ENCODE data around the gene APOD. TPM values are rescaled to one million over a fixed set of nuclear protein-coding genes. Genes with fewer than 3 reads are reported as not detected.

APOD gene
- total and polyA plus RNA-seq, 10 of the 15 experiments (the other 5 are each of a cell fraction or from before 2014, with no cell fraction given) = 0.06 to 0.77 (median 0.47) TPM; not detected in 3

GRCh38 chr3:195612075-195612800, 28.5 kb upstream of the APOD start:
- Histone ChIP-seq H3K79me2 (ENCODE audit: control insufficient read depth, insufficient read depth, low read length) (no peaks in the 10 kb centered on the region), H3K27ac (ENCODE audit: control insufficient read depth, insufficient read depth) (no peak overlapping the region), H3K4me3 (no peak overlapping the region), H3K9ac (ENCODE audit: control insufficient read depth, insufficient read depth, low read length) (no peak overlapping the region), H3K4me1 (ENCODE audit: control insufficient read depth, insufficient read depth, low read length) (no peaks in the 10 kb centered on the region), H4K20me1 (ENCODE audit: control insufficient read depth, insufficient read depth) (no peaks in the 10 kb centered on the region), H3K27me3 (replicated peaks in 1 of 2; ENCODE audit: control insufficient read depth in 2 of 2, insufficient read depth in 2 of 2, low read length in 1 of 2) (no peaks in the 10 kb centered on the region; a peak in 3 of 4 replicates), H3K36me3 (ENCODE audit: control insufficient read depth in 2 of 2, insufficient read depth in 2 of 2, low read length in 1 of 2) (no peaks in the 10 kb centered on the region), H3K9me3 (replicated peaks; ENCODE audit: control insufficient read depth, insufficient read depth, low read length) (no peaks in the 10 kb centered on the region), H2AFZ (ENCODE audit: control insufficient read depth, low read depth, low read length) (no peak overlapping the region), H3K4me2 (ENCODE audit: control insufficient read depth, insufficient read depth) (no peak overlapping the region)
- POLR2A ChIA-PET = no interaction called here
- DNase-seq (ENCODE audit: low read depth, low spot score) (no peak), FAIRE-seq (no peak), ATAC-seq (no peak)
- no TSS peak for BruUV-seq (replicated peaks)
- intact Hi-C loops (cut with micrococcal nuclease; ENCODE audit: unreplicated experiment) = no loop called here
- CTCF ChIA-PET = interaction anchor here (2.0 kb wide), 1 partner anchor 341 kb away, joined by 5 read pairs; the partner anchor contains the start of gene XXYLT1
- in situ Hi-C loops (cut with MboI) = no loop called here
- SMC1A ChIA-PET (ENCODE audit: uncharacterized antibody, unreplicated experiment) = no interaction called here
- WGBS (ENCODE audit: insufficient coverage, insufficient replicate concordance, low lambda C conversion rate, missing lambda C conversion rate) = 44% methylated on average over 8 of the region's 8 CpGs
- RAD21 ChIA-PET (ENCODE audit: unreplicated experiment) = interaction anchor here (0.7 to 2.0 kb wide), 2 partner anchors 53 to 341 kb away, joined by 3 to 5 read pairs; partner anchors contain the start of gene XXYLT1
- TF ChIP-seq NFYA (IDR thresholded peaks at IDR 0.05; ENCODE audit: borderline replicate concordance, low read depth, low read length) (no peak), MTA2 (IDR thresholded peaks at IDR 0.05; ENCODE audit: low read depth) (no peak), ATF2 (IDR thresholded peaks at IDR 0.05; ENCODE audit: low read length) (no peak), TCF7 (IDR thresholded peaks at IDR 0.05; ENCODE audit: borderline replicate concordance) (no peak), E2F8 (IDR thresholded peaks at IDR 0.05; ENCODE audit: low read depth, partially characterized antibody) (no peak), EED (IDR thresholded peaks at IDR 0.05; ENCODE audit: low read depth) (no peak), SKIL (IDR thresholded peaks at IDR 0.05; ENCODE audit: low read depth, poor library complexity, severe bottlenecking) (no peak), GATAD2B (conservative IDR thresholded peaks at IDR 0.05; ENCODE audit: low read depth) (no peak), WRNIP1 (IDR thresholded peaks at IDR 0.05; ENCODE audit: borderline replicate concordance, low read depth, low read length) (no peak), USF2 (IDR thresholded peaks at IDR 0.05; ENCODE audit: borderline replicate concordance, low read depth, low read length) (no peak), NFYB (IDR thresholded peaks at IDR 0.05; ENCODE audit: insufficient read depth, low read depth, low read length) (no peak), ESRRA (IDR thresholded peaks at IDR 0.05; ENCODE audit: low read length) (no peak), SUPT20H (IDR thresholded peaks at IDR 0.05; ENCODE audit: borderline replicate concordance, control insufficient read depth, low read depth, low read length) (no peak), ZNF274 (IDR thresholded peaks at IDR 0.05; ENCODE audit: insufficient read depth, insufficient read length) (no peak), PML (IDR thresholded peaks at IDR 0.05; ENCODE audit: low read length) (no peak), JUNB (IDR thresholded peaks at IDR 0.05) (no peak), POLR2A (IDR thresholded peaks at IDR 0.05; ENCODE audit: low read depth, low read length) (no peak), SIX5 (IDR thresholded peaks at IDR 0.05; ENCODE audit: low read depth, low read length, severe bottlenecking) (no peak)

Measured in GM12878 (cell line).